ENCODE data around the gene LIN7B. TPM values are rescaled to one million over a fixed set of nuclear protein-coding genes. Genes with fewer than 3 reads are reported as not detected.

Gene LIN7B
- total RNA-seq, 1 experiment from 2014 or later, result 4.2 TPM

GRCh38 chr19:49129238-49129583 is 15.0 kb downstream of the LIN7B start:
- Histone ChIP-seq H3K9me3 (ENCODE audit: control insufficient read depth, low read depth, low read length) (no peaks in the 10 kb centered on the region), H3K79me2 (ENCODE audit: insufficient read depth, low read length) (no peaks in the 10 kb centered on the region), H2BK20ac (ENCODE audit: low read depth, low read length, poor library complexity, severe bottlenecking) (no peak overlapping the region), H4K20me1 (ENCODE audit: control insufficient read depth, insufficient read depth, insufficient read length) (no peaks in the 10 kb centered on the region), H2AFZ (ENCODE audit: low read length) (no peak overlapping the region), H2BK120ac (ENCODE audit: low read depth, low read length, poor library complexity, severe bottlenecking) (no peak overlapping the region), H3K18ac (ENCODE audit: insufficient read length, low read depth, low read length) (no peak overlapping the region), H2BK15ac (ENCODE audit: low read depth, low read length) (no peak overlapping the region), H4K8ac (replicated peaks; ENCODE audit: insufficient read length, low read depth, low read length) (no peak overlapping the region), H3K9ac (ENCODE audit: extremely low read depth, insufficient read length, low read length) (no peak overlapping the region), H3K27me3 (ENCODE audit: insufficient read depth, low read length) (no peaks in the 10 kb centered on the region), H2AK5ac (ENCODE audit: insufficient read length, low read length) (no peak overlapping the region), H2BK12ac (ENCODE audit: insufficient read length, low read depth, low read length) (no peak overlapping the region), H3K27ac (ENCODE audit: insufficient read length, low read depth, low read length) (no peak overlapping the region), H3K79me1 (ENCODE audit: insufficient read depth, low read depth, low read length, poor library complexity, severe bottlenecking) (no peaks in the 10 kb centered on the region), H3K14ac (ENCODE audit: insufficient read depth, low read length) (no peak overlapping the region), H3K4ac (ENCODE audit: low read depth, low read length) (no peak overlapping the region), H3K23ac (ENCODE audit: insufficient read length, low read depth, low read length) (no peak overlapping the region), H3T11ph (ENCODE audit: low read length) (no peak overlapping the region), H3K56ac (ENCODE audit: insufficient read length, low read depth, low read length) (no peak overlapping the region), H4K5ac (ENCODE audit: insufficient read length, low read depth, low read length) (no peak overlapping the region), H2BK5ac (ENCODE audit: insufficient read length, low read length) (no peak overlapping the region), H3K23me2 (ENCODE audit: insufficient read length, low read depth, low read length, poor library complexity, severe bottlenecking) (peaks cover 11% of the 10 kb centered on the region), H3K4me2 (ENCODE audit: insufficient read depth, insufficient read length, low read length) (peak overlapping the region; percentile 67), H3K4me1 (ENCODE audit: insufficient read depth, low read length) (peaks cover 4% of the 10 kb centered on the region; the same call in 1 of the 2 replicates), H4K91ac (ENCODE audit: insufficient read length, low read depth, low read length) (no peak overlapping the region)
- DNase-seq, result peak; percentile 92
- no peak for TF ChIP-seq CTCF (conservative IDR thresholded peaks at IDR 0.05)
- H3K9me3 Mint-ChIP-seq, result no peaks in the 10 kb centered on the region
- peaks cover 14 to 23% (median 20%) of the 10 kb centered on the region in 3 experiments; a peak in 6 of 7 replicates for H3K36me3 Mint-ChIP-seq (ENCODE audit: insufficient read depth in 1 of 3, low read depth in 3 of 3)
- peak overlapping the region; percentile 69 to 92 for H3K4me3 Mint-ChIP-seq
- H3K27ac Mint-ChIP-seq, result peak overlapping the region in 1 of 3 experiments; percentile 85; a peak in 3 of 7 replicates
- peaks cover 24 to 45% of the 10 kb centered on the region in 2 experiments for H3K4me1 Mint-ChIP-seq
- H3K27me3 Mint-ChIP-seq (ENCODE audit: low read depth), result peaks cover 3% of the 10 kb centered on the region; the same call in 1 of the 2 replicates
- WGBS (ENCODE audit: extremely low coverage, insufficient read length, low lambda C conversion rate), result no CpG with 5 or more reads among the region's 16 CpGs

Measured in H9 (cell line).